HepG2 (cell line): ENCODE data around the gene IL1RAP. TPM values are rescaled to one million over a fixed set of nuclear protein-coding genes. Genes with fewer than 3 reads are reported as not detected.
A peak's percentile ranks its signal among the peaks of the same experiment; 100 is the strongest.

ENCODE experiments used
- ATAC-seq: fragments of 200-7000 bp; cut with Tn5 transposase; 3 replicates; pipeline ENCODE4 v1.9.1; 2020; ENCODE audit warnings: mild to moderate bottlenecking, moderate library complexity
- BruUV-seq: library from RNA; stranded (reverse); fragments of 400-500 nt; replicated peaks from 2 replicates; lab custom pipeline; 2021; lab: Mats Ljungman, UMichigan
- CTCF ChIA-PET: fragments of 300-600 bp; formaldehyde crosslinking; extraction: SDS; loops from one replicate; lab custom pipeline; 2021; ENCODE audit warnings: low total read pairs, inconsistent platforms, low intra/inter-chr PET ratio; lab: Yijun Ruan, JAX
- POLR2A ChIA-PET: fragments of 350-600 bp; sonication (Branson Sonifier 250); formaldehyde crosslinking; loops from one replicate; lab custom pipeline; 2020; ENCODE audit warnings: antibody characterized with exemption, inconsistent platforms; lab: Yijun Ruan, JAX
- DNase-seq: peaks from one replicate; pipeline ENCODE4 v3.0.0-alpha.2; 2015; ENCODE audit warnings: low spot score
- FAIRE-seq: peaks from 3 replicates; lab custom pipeline; 2011; peaks lifted over from hg19 to GRCh38; lab: Jason Lieb, UNC
- H2AFZ ChIP-seq: one replicate; pipeline ENCODE4 v1.6.1; 2011; ENCODE audit warnings: low read length, inconsistent platforms
- H3K27ac ChIP-seq: fragments of 300-600 bp; 3 replicates; pipeline ENCODE4 v1.8.0; 2011; ENCODE audit warnings: mixed run types, mild to moderate bottlenecking, mixed read lengths, low read length, inconsistent platforms; ENCODE audit not compliant: insufficient read depth; ENCODE audit errors: extremely low read length
- H3K27me3 ChIP-seq, 2 experiments: fragments of 200-600 bp in 1 of 2; 2 replicates in 1 of 2; 3 replicates in 1 of 2; pipeline versions ENCODE4 v1.6.0 to v1.8.0; 2011; ENCODE audit warnings: low read length in 2 of 2, mild to moderate bottlenecking in 2 of 2, moderate library complexity in 2 of 2, inconsistent platforms in 1 of 2; ENCODE audit not compliant: insufficient read depth in 2 of 2, control insufficient read depth in 1 of 2
- H3K36me3 ChIP-seq, 2 experiments: fragments of 200-600 bp in 1 of 2; replicated peaks in 1 of 2; 2 replicates in 1 of 2; 3 replicates in 1 of 2; pipeline versions ENCODE4 v1.5.1 to v1.8.0; 2011; ENCODE audit warnings: low read length in 2 of 2, inconsistent platforms in 1 of 2; ENCODE audit not compliant: insufficient read depth in 2 of 2, control insufficient read depth in 1 of 2
- H3K4me1 ChIP-seq: 2 replicates; pipeline ENCODE4 v1.5.1; 2012; ENCODE audit warnings: low read length, inconsistent platforms; ENCODE audit not compliant: insufficient read depth
- H3K4me2 ChIP-seq: 2 replicates; pipeline ENCODE4 v1.6.0; 2011; ENCODE audit warnings: low read depth, low read length, inconsistent platforms
- H3K4me3 ChIP-seq, 3 experiments: fragments of 200-600 bp in 1 of 3; sonication (generic), shearing (Covaris generic) in 1 of 3; replicated peaks in 1 of 3; 2 replicates each; pipeline ENCODE4 v1.5.1; 2011 to 2016; ENCODE audit warnings: low read length in 3 of 3, inconsistent platforms in 2 of 3, low read depth in 2 of 3, mild to moderate bottlenecking in 2 of 3, control low read depth in 1 of 3, mixed read lengths in 1 of 3; ENCODE audit not compliant: insufficient read depth in 1 of 3
- H3K79me2 ChIP-seq: one replicate; pipeline ENCODE4 v1.6.1; 2011; ENCODE audit warnings: low read length, inconsistent platforms; ENCODE audit not compliant: insufficient read depth
- H3K9ac ChIP-seq: 2 replicates; pipeline ENCODE4 v1.6.0; 2011; ENCODE audit warnings: mild to moderate bottlenecking, low read depth, low read length, inconsistent platforms; ENCODE audit not compliant: insufficient read depth
- H3K9me3 ChIP-seq: 2 replicates; pipeline ENCODE4 v1.5.1; 2012; ENCODE audit warnings: mild to moderate bottlenecking, low read length
- H4K20me1 ChIP-seq: 2 replicates; pipeline ENCODE4 v1.6.0; 2011; ENCODE audit warnings: inconsistent platforms, mild to moderate bottlenecking, low read length, moderate library complexity; ENCODE audit not compliant: insufficient read depth
- BHLHE40 ChIP-seq: IDR thresholded peaks from 2 replicates; pipeline ENCODE4 v1.6.1; 2011; ENCODE audit warnings: low read length, improper control_type of control experiment
- CEBPB ChIP-seq: IDR thresholded peaks from 2 replicates; pipeline ENCODE4 v1.6.1; 2011; ENCODE audit warnings: low read depth, low read length, improper control_type of control experiment, borderline replicate concordance
- ETV5 ChIP-seq: IDR thresholded peaks from 2 replicates; pipeline ENCODE4 v1.6.1; 2018; ENCODE audit warnings: missing biosample characterization, missing genetic modification reagents, inconsistent platforms, borderline replicate concordance
- GABPA ChIP-seq, 2 experiments: IDR thresholded peaks; 2 replicates each; pipeline ENCODE4 v1.6.1; 2011 to 2016; ENCODE audit warnings: low read depth in 2 of 2, low read length in 1 of 2, missing biosample characterization in 1 of 2, missing genetic modification characterization in 1 of 2
- HNF4A ChIP-seq: sonication (generic); formaldehyde crosslinking; IDR thresholded peaks from 2 replicates; pipeline ENCODE4 v1.4.0; 2020; ENCODE audit warnings: missing genetic modification reagents
- KLF9 ChIP-seq: IDR thresholded peaks from 2 replicates; pipeline ENCODE4 v1.6.1; 2016; ENCODE audit warnings: low read depth
- KMT2A ChIP-seq: sonication (generic); formaldehyde crosslinking; IDR thresholded peaks from 2 replicates; pipeline ENCODE4 v1.4.0; 2020; ENCODE audit warnings: missing genetic modification reagents
- NCOA1 ChIP-seq: sonication (generic); formaldehyde crosslinking; IDR thresholded peaks from 2 replicates; pipeline ENCODE4 v1.9.0; 2021; ENCODE audit warnings: missing genetic modification reagents
- PHF21A ChIP-seq: sonication (generic); formaldehyde crosslinking; IDR thresholded peaks from 2 replicates; pipeline ENCODE4 v1.5.0; 2020; ENCODE audit warnings: mild to moderate bottlenecking, missing genetic modification reagents
- RXRB ChIP-seq: IDR thresholded peaks from 2 replicates; pipeline ENCODE4 v1.6.1; 2016; ENCODE audit warnings: borderline replicate concordance, missing genetic modification reagents, missing compliant biosample characterization
- SAFB2 ChIP-seq: sonication (generic); formaldehyde crosslinking; IDR thresholded peaks from 2 replicates; pipeline ENCODE4 v1.5.1; 2020; ENCODE audit warnings: missing genetic modification reagents, low read depth, mild to moderate bottlenecking, borderline replicate concordance
- ZBTB26 ChIP-seq: IDR thresholded peaks from 2 replicates; pipeline ENCODE4 v1.6.1; 2016; ENCODE audit warnings: missing compliant biosample characterization, missing genetic modification reagents, borderline replicate concordance
- ZFP62 ChIP-seq: sonication (generic); formaldehyde crosslinking; IDR thresholded peaks from 2 replicates; pipeline ENCODE4 v1.4.0; 2020; ENCODE audit warnings: missing genetic modification reagents
- ZNF331 ChIP-seq: sonication (generic); formaldehyde crosslinking; IDR thresholded peaks from 2 replicates; pipeline ENCODE4 v1.4.0; 2020; ENCODE audit warnings: missing genetic modification reagents
- WGBS: methylation state at CpG from one replicate; pipeline ENCODE4 v1.1.6; 2017; ENCODE audit warnings: low lambda C conversion rate; 5-methylcytosine and 5-hydroxymethylcytosine counted together
- in situ Hi-C: cut with HindIII; loops from 2 replicates; pipeline ENCODE4 v1.10.0; 2017; ENCODE audit warnings: low pct_unique_long_range_greater_than_20kb; ENCODE audit not compliant: extremely low pct_ligation_motif_present
- intact Hi-C: fragments of 100-400 bp; cut with micrococcal nuclease; formaldehyde crosslinking; loops from one replicate; pipeline ENCODE4 v1.10.0; 2022; ENCODE audit not compliant: unreplicated experiment
- polyA plus RNA-seq, 8 experiments: library from polyadenylated mRNA; depleted of rRNA in 3 of 8; stranded (reverse) in 7 of 8; unstranded in 1 of 8; fragments of >200 nt; fragmentation: Illumina TruSeq in 4 of 8; extraction: Trizol in 4 of 8; gene quantifications; 2 replicates each; pipeline versions ENCODE4 v1.2.1 to v1.2.3, GENCODE V29; 2011 to 2016; ENCODE audit warnings: low read depth in 4 of 8, missing spikeins in 1 of 8, mixed read lengths in 1 of 8; ENCODE audit not compliant: insufficient read depth in 1 of 8
- total RNA-seq, 5 experiments: library from RNA; depleted of rRNA; stranded (reverse); fragments of >200 nt; fragmentation: Illumina TruSeq; extraction: Trizol; gene quantifications; 2 replicates each; pipeline ENCODE4 v1.2.3, GENCODE V29; 2016; ENCODE audit warnings: low read depth in 1 of 5

IL1RAP gene
- total and polyA plus RNA-seq, 2 of the 13 experiments (the other 11 are each of a cell fraction or from before 2014, with no cell fraction given): 18.3 to 54.9 TPM

GRCh38 chr3:190525634-190526033 lies 11.7 kb downstream of the IL1RAP start:
- WGBS: 97% methylated on average over 2 of the region's 2 CpGs
- Histone ChIP-seq H3K36me3 (peaks cover 4 to 12% of the 10 kb centered on the region in 2 experiments; a peak in 3 of 5 replicates), H3K4me1 (peaks cover 59% of the 10 kb centered on the region), H3K4me2 (no peak overlapping the region), H3K9ac (no peak overlapping the region), H3K27ac (no peak overlapping the region), H4K20me1 (no peaks in the 10 kb centered on the region), H3K27me3 (no peaks in the 10 kb centered on the region), H3K4me3 (no peak overlapping the region), H2AFZ (no peak overlapping the region), H3K79me2 (peaks cover 74% of the 10 kb centered on the region), H3K9me3 (no peaks in the 10 kb centered on the region)
- FAIRE-seq (no peak), DNase-seq (no peak), ATAC-seq (no peak)
- BruUV-seq: no TSS peak
- no peak for TF ChIP-seq KLF9 (CRISPR knock-in tag)
- TF ChIP-seq CEBPB: 0 out of 2 replicates have a peak, but pooled peaks have one; percentile 17
- TF ChIP-seq ZFP62 (CRISPR knock-in tag): no peak
- ChIA-PET CTCF (no interaction called here), POLR2A (interaction anchor here (3.2 kb wide), 1 partner anchor 11 kb away, joined by 23 read pairs; the partner anchor contains the start of gene IL1RAP)
- in situ Hi-C loops (no loop called here), intact Hi-C loops (no loop called here)

GRCh38 chr3:190526787-190527762 lies 13.2 kb downstream of the IL1RAP start:
- ATAC-seq: peak; percentile 88
- Histone ChIP-seq H3K9me3 (no peaks in the 10 kb centered on the region), H3K4me3 (no peak overlapping the region; a peak in 1 of 6 replicates), H3K36me3 (peaks cover 3 to 14% of the 10 kb centered on the region in 2 experiments; a peak in 3 of 5 replicates), H3K79me2 (peaks cover 71% of the 10 kb centered on the region), H3K4me1 (peaks cover 69% of the 10 kb centered on the region), H3K27ac (peak overlapping the region; percentile 57), H4K20me1 (no peaks in the 10 kb centered on the region), H3K9ac (no peak overlapping the region; the same call in 1 of the 2 replicates), H3K4me2 (peak overlapping the region; percentile 50), H2AFZ (no peak overlapping the region), H3K27me3 (no peaks in the 10 kb centered on the region)
- no TSS peak for BruUV-seq
- POLR2A ChIA-PET: interaction anchor here (3.2 kb wide), 1 partner anchor 13 kb away, joined by 23 read pairs; the partner anchor contains the start of gene IL1RAP
- peak; percentile 89 for FAIRE-seq
- peak; percentile 57 for DNase-seq
- intact Hi-C loops: no loop called here
- in situ Hi-C loops: no loop called here
- CTCF ChIA-PET: no interaction called here
- 45% methylated on average over 5 of the region's 5 CpGs for WGBS
- peak; percentile 76; the same call in 1 of the 2 replicates for TF ChIP-seq ETV5
- TF ChIP-seq ZBTB26 (CRISPR knock-in tag): no peak
- peak; percentile 59 for TF ChIP-seq HNF4A (CRISPR knock-in tag)
- no peak for TF ChIP-seq NCOA1 (CRISPR knock-in tag)
- TF ChIP-seq RXRB: peak; percentile 84
- TF ChIP-seq KMT2A (CRISPR knock-in tag): 0 out of 2 replicates have a peak, but pooled peaks have one; percentile 38
- no peak for TF ChIP-seq GABPA (IDR thresholded peaks at IDR 0.05; ENCODE audit: low read depth, low read length)
- TF ChIP-seq GABPA (CRISPR knock-in tag; IDR thresholded peaks at IDR 0.05; ENCODE audit: low read depth): peak; percentile 37; the same call in 1 of the 2 replicates
- TF ChIP-seq ZNF331 (CRISPR knock-in tag): peak; percentile 13; the same call in 1 of the 2 replicates
- no peak for TF ChIP-seq BHLHE40
- TF ChIP-seq SAFB2 (CRISPR knock-in tag): no peak
- TF ChIP-seq PHF21A (CRISPR knock-in tag): 0 out of 2 replicates have a peak, but pooled peaks have one; percentile 29
- TF ChIP-seq CEBPB: peak; percentile 70
